Neural cell (in vitro differentiated cells): Measurements from ENCODE around the gene FUS.
"Not testable (repeated sequence)": the region's sequence is repeated elsewhere in the genome, so short reads cannot be mapped to it uniquely, and the experiment has no call there.

ENCODE experiments used
- EP300 ChIP-seq: fragments of 450-650 bp; conservative IDR thresholded peaks from 2 replicates; pipeline ENCODE4 v1.6.1; 2014; ENCODE audit warnings: antibody characterized with exemption, mild to moderate bottlenecking, moderate library complexity; ENCODE audit not compliant: poor library complexity, severe bottlenecking
- EZH2 ChIP-seq: fragments of 200-600, 300-800 bp; shearing (Covaris generic), sonication (generic); IDR thresholded peaks from 2 replicates; pipeline ENCODE4 v1.6.1; 2014; ENCODE audit warnings: antibody characterized with exemption, low read length, borderline replicate concordance, mild to moderate bottlenecking; ENCODE audit not compliant: insufficient read depth, poor library complexity, severe bottlenecking
- MXI1 ChIP-seq: fragments of 450-650 bp; conservative IDR thresholded peaks from 2 replicates; pipeline ENCODE4 v1.6.1; 2014; ENCODE audit warnings: antibody characterized with exemption, mild to moderate bottlenecking; ENCODE audit not compliant: poor library complexity, severe bottlenecking
- RAD21 ChIP-seq: fragments of 450-650 bp; conservative IDR thresholded peaks from 2 replicates; pipeline ENCODE4 v1.6.1; 2014; ENCODE audit warnings: antibody characterized with exemption, mild to moderate bottlenecking, moderate library complexity
- TF ChIP-seq, protein P1 (sequence below): fragments of 450-650 bp; IDR thresholded peaks from 2 replicates; pipeline ENCODE4 v1.5.1; 2014; ENCODE audit warnings: antibody characterized with exemption, mild to moderate bottlenecking, moderate library complexity; ENCODE audit not compliant: poor library complexity, severe bottlenecking
- TF ChIP-seq, protein P2 (sequence below): IDR thresholded peaks from 2 replicates; pipeline ENCODE4 v1.6.1; 2012; ENCODE audit warnings: borderline replicate concordance

DNA sequence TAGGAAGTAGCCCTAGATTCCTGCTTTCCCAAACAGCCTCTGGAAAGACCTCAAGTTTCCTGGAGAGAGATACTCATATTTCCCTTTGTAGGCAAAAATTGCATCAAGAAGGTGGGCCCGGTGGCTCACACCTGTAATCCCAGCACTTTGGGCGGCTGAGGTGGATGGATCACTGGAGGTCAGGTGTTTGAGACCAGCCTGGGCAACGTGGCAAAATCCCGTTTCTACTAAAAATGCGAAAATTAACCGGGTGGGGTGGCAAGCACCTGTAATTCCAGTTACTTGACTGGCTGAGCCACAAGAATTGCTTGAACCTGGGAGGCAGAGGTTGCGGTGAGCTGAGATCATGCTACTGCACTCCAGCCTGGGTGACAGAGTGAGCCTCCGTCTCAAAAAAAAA, 20.2 kb downstream of the FUS start:
- TF ChIP-seq EZH2, EP300, RAD21, MXI1: not testable (repeated sequence)
- TF ChIP-seq, protein P1, sequence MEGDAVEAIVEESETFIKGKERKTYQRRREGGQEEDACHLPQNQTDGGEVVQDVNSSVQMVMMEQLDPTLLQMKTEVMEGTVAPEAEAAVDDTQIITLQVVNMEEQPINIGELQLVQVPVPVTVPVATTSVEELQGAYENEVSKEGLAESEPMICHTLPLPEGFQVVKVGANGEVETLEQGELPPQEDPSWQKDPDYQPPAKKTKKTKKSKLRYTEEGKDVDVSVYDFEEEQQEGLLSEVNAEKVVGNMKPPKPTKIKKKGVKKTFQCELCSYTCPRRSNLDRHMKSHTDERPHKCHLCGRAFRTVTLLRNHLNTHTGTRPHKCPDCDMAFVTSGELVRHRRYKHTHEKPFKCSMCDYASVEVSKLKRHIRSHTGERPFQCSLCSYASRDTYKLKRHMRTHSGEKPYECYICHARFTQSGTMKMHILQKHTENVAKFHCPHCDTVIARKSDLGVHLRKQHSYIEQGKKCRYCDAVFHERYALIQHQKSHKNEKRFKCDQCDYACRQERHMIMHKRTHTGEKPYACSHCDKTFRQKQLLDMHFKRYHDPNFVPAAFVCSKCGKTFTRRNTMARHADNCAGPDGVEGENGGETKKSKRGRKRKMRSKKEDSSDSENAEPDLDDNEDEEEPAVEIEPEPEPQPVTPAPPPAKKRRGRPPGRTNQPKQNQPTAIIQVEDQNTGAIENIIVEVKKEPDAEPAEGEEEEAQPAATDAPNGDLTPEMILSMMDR = not testable (repeated sequence)
- TF ChIP-seq, protein P2, sequence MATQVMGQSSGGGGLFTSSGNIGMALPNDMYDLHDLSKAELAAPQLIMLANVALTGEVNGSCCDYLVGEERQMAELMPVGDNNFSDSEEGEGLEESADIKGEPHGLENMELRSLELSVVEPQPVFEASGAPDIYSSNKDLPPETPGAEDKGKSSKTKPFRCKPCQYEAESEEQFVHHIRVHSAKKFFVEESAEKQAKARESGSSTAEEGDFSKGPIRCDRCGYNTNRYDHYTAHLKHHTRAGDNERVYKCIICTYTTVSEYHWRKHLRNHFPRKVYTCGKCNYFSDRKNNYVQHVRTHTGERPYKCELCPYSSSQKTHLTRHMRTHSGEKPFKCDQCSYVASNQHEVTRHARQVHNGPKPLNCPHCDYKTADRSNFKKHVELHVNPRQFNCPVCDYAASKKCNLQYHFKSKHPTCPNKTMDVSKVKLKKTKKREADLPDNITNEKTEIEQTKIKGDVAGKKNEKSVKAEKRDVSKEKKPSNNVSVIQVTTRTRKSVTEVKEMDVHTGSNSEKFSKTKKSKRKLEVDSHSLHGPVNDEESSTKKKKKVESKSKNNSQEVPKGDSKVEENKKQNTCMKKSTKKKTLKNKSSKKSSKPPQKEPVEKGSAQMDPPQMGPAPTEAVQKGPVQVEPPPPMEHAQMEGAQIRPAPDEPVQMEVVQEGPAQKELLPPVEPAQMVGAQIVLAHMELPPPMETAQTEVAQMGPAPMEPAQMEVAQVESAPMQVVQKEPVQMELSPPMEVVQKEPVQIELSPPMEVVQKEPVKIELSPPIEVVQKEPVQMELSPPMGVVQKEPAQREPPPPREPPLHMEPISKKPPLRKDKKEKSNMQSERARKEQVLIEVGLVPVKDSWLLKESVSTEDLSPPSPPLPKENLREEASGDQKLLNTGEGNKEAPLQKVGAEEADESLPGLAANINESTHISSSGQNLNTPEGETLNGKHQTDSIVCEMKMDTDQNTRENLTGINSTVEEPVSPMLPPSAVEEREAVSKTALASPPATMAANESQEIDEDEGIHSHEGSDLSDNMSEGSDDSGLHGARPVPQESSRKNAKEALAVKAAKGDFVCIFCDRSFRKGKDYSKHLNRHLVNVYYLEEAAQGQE = not testable (repeated sequence)
